A204.1 (cell line): ENCODE results near the gene RBMS1.
A peak's percentile ranks its signal among the peaks of the same experiment; 100 is the strongest.

Experiments
- FAIRE-seq: peaks from 2 replicates; lab custom pipeline; 2012; peaks lifted over from hg19 to GRCh38; lab: Jason Lieb, UNC

The RBMS1 gene

GRCh38 chr2:160271171-160272086 lies 222.2 kb downstream of the RBMS1 start:
- FAIRE-seq = no peak

DNA sequence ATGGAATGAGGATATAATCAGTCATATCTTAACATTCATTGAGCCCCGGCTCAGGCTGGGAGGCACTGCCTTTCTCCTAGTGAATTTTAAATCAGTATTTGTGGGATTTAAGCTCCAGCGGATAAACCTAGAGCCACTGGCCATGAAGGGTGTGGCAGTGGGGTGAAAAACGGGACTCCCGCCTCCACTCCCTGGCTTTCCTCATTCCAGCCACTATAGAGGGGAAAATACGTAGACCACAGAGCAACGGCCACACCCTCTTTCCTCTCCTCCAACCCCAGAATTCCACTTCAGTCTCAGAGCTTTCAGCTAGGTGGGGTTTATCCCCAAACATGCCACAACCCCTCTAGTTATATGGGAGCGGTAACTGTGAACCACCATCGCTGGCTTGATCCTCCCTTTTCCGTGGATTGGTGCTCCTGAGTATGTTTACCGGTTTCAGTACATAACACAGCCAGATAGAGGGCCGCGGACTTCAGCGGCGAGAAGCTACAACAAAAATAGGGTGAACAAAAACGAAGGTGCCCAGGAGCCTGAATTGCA lies 223.0 kb downstream of the RBMS1 start:
- no peak for FAIRE-seq

GRCh38 chr2:160269803-160270570 lies 223.6 kb downstream of the RBMS1 start:
- FAIRE-seq = no peak

- FAIRE-seq = no peak
Measured at GRCh38 chr2:160269365-160269764, 224.2 kb downstream of the RBMS1 start.

- no peak for FAIRE-seq
Measured at GRCh38 chr2:160268151-160268781, 225.3 kb downstream of the RBMS1 start.

DNA sequence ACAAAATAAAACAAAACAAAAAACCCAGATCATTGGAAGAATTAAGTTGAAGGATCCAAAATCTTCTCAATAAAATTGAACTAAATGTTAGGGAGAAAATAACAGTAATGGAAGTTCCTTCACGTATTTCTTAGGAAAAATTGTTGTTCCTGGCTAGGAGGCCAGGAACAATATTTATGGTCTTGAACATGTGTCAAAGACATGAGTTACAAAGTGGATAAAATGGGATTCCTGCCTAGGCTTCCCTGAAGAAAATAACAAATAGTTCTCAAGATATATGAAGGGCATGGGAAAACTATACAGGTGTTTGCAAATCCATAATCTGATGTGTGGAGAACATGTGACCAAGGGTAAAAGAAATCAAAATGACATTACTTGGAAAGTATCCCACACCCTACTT lies 225.9 kb downstream of the RBMS1 start:
- FAIRE-seq = no peak

- FAIRE-seq = no peak
Measured at GRCh38 chr2:160267022-160267421, 226.6 kb downstream of the RBMS1 start.

DNA sequence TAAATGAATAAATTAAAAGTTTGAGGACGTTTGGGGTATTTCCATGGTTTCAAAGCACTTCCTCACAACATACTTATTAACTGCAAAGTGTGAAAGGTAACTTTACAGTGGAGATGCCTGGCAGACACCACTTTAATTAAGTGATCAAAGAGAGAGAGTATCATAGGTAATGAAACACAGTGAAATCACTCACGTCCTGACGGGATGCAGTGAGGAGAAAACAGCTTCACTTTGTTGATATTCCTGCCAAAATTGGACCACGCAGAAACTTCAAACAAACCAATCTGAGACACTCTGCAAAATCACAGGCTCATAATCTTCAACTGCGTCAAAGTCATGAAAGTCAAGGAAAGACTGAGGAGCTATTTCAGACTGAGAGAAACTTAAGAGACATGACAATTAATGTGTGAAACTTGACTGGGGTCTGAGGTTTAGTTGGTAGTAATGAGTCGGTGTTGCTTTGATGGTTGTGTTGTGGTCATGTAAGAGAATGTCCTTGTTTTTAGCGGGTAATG lies 227.5 kb downstream of the RBMS1 start:
- FAIRE-seq = no peak

- FAIRE-seq = no peak
Measured at GRCh38 chr2:160264308-160264707, 229.3 kb downstream of the RBMS1 start.

DNA sequence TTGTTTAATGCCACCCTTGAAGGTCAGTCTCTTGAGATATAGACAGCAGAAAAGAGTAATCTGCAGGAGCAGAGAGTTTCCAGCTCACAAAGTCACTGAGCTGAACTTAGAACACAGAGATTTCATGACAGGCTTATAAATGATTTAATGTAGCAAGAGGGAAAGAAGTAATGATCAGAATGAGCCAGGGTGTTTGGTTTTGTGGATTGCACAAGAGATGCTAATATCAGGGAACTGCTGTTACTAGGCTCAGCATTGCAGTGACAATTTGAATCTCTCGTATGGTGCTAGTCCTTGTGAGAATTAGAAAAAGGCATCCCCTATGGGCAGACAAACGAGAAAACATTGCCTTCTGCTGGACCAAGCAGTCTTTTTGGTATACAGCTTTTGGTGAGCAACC lies 231.9 kb downstream of the RBMS1 start:
- FAIRE-seq = no peak

DNA sequence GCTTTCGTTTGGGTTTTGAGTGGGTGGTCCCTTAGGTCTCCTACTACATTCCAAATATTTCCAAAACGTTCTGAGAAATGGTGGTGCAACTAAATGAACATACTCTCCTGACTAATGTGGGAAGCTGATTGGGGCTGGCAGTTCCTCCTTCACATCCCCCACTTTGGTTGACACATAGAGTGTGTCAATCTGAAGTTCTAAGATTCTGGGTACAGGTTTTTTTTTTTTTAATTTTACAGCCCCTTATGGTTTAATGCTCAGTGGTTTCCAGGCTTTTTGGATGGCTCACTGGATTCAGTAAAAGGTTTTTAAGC lies 235.2 kb downstream of the RBMS1 start:
- no peak for FAIRE-seq

DNA sequence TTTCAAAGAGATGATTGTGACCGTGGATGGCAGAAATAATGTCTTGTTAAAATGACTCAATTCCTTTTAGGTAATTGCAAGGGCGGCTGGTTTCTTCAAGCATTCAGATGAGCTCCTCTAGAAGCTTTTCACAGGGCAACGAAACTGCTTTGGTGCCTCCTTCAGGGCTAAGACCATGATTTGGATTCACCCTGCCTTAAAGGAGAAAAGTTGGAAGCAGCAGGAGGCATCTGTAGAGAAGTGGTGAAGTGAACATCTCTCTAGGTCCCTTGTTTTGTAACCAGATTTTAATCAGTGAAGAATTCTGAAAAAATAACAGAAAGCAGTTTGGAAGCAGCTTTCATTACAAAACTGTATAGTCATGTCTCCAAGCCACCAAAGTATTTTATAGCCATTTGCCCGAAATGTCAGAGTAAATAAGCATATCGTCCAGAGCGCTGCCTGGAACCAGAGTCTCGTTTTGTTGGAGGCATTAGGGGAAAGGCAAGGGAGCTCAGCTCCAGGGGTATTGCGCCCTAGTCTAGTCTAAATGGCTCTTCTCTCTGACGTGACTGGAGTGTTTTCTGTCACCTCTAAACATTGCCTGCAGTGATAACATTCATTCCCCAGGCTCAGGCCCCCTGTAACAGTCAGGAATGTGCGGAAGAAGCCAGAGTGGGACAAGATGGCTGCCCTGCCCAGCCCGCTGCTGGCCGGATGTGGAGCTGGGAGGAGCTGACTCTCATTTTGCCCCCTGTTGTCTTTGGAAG lies 235.7 kb downstream of the RBMS1 start:
- no peak for FAIRE-seq

- FAIRE-seq = no peak
Measured at GRCh38 chr2:160257041-160257742, 236.4 kb downstream of the RBMS1 start.

DNA sequence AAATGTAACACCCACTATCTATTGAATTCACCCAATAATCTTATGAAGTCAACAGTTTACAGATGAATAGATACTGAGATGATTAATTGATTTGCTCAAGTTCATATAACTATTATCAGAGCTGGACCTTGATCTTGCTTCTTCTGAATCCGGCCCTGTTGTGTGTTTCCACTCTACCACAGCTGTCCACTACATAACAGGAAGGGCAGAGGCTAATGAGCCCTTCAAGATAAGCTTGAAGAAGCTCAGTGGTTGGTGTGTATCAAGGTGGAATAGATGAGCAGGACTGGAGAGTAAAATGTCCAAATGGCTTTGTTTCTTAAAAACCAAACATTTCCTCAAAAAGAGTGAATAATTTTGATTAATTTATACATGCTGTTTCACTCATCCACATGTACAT lies 237.1 kb downstream of the RBMS1 start:
- no peak for FAIRE-seq

GRCh38 chr2:160255408-160255807 lies 238.2 kb downstream of the RBMS1 start:
- FAIRE-seq = no peak

- FAIRE-seq = no peak
Measured at GRCh38 chr2:160254189-160254762, 239.3 kb downstream of the RBMS1 start.

DNA sequence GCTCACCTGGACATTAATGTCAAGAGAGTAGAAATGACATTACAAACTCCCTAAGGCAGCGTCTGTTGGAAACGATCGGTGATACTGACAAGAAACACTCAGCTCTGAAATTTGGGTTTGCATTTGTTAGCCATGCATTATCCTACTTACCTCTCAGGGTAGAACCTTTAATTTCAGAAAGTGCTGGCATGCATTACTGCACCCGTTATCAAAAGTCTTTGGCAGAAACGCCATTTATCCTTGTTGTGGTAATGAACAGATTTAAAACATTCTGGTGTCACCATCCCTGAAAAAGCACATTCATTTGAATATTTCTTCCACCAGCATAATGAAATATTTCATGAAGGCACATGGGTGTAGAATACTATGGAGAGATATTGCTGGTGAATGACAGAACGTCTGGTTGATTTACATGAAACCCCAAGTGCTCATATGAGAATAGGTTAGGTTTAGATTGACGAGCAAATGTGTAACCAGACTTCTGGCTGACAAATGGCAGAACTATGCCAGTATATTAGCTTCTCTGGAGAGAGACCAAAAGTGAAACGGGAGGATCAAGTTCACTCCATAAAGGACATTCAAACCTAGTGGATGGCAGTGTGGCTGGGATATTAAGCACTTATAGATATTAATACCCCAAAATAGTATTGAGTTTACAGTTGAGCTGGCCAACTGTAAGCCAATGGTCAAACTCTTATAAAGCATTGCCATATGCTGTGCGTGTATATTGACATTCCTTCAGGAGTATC lies 240.0 kb downstream of the RBMS1 start:
- no peak for FAIRE-seq

GRCh38 chr2:160252900-160253299 lies 240.7 kb downstream of the RBMS1 start:
- FAIRE-seq = no peak

- peak; percentile 77 for FAIRE-seq
Measured at GRCh38 chr2:160252278-160252887, 241.2 kb downstream of the RBMS1 start.

- FAIRE-seq = no peak
Measured at GRCh38 chr2:160251569-160251968, 242.0 kb downstream of the RBMS1 start.
